SK-N-MC (cell line): ENCODE data around the gene XPC.

Experiments
- EZH2 ChIP-seq: fragments of 200-600 bp; sonication (generic); IDR thresholded peaks from one replicate; pipeline ENCODE4 v1.6.1; 2017; ENCODE audit warnings: antibody characterized with exemption
- POLR2AphosphoS5 ChIP-seq: IDR thresholded peaks from 2 replicates; pipeline ENCODE4 v1.6.1; 2012; ENCODE audit warnings: mild to moderate bottlenecking, low read depth, low read length, borderline replicate concordance

- no peak for TF ChIP-seq EZH2
- TF ChIP-seq POLR2AphosphoS5, result no peak
Observed at GRCh38 chr3:14204515-14205284, 26.3 kb upstream of the XPC start.
